ENCODE measurements around the gene CCNB2. TPM values are rescaled to one million over a fixed set of nuclear protein-coding genes. Genes with fewer than 3 reads are reported as not detected.

Gene CCNB2
- total RNA-seq, 2 donors from 2014 or later: 77.5 to 87.2 TPM

DNA sequence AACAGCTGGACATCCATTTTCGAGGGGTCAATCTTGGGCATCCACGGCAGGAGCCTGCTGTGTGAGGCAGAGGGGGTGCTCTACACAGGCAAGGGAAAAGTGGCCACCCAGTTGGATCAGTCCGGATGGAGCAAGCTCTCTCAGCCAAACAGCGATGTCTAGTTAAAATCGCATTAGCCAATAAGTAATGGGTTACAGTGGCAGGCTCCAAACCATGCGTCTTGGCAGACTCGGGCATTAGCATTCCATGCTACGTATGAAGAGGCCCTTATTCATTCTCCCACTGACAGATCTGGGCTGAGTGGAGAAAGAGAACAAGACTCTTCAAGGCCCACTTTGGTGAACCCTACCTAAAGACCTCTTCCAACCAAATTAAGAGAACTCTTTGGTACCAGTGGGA, 49.3 kb downstream of the CCNB2 start:
- no peak overlapping the region for H3K4me3 Mint-ChIP-seq
- no peak for DNase-seq
- peaks cover 57% of the 10 kb centered on the region for H3K36me3 Mint-ChIP-seq (ENCODE audit: low read depth)
- no peak overlapping the region for H3K27ac Mint-ChIP-seq
- Histone ChIP-seq H3K4me1 (ENCODE audit: control insufficient read depth, insufficient read depth, low read length) (peaks cover 3% of the 10 kb centered on the region), H3K9ac (ENCODE audit: extremely low read depth, low read length, poor library complexity, severe bottlenecking) (no peak overlapping the region), H3K27ac (ENCODE audit: low read depth, low read length) (no peak overlapping the region), H3K27me3 (ENCODE audit: control insufficient read depth, insufficient read depth, low read length, poor library complexity, severe bottlenecking) (no peaks in the 10 kb centered on the region), H3K4me3 (ENCODE audit: low read length) (no peak overlapping the region), H3K36me3 (ENCODE audit: control insufficient read depth, insufficient read depth, low read length) (peaks cover 28% of the 10 kb centered on the region), H3K9me3 (ENCODE audit: control insufficient read depth, low read length) (no peaks in the 10 kb centered on the region)
- TF ChIP-seq, protein P1, sequence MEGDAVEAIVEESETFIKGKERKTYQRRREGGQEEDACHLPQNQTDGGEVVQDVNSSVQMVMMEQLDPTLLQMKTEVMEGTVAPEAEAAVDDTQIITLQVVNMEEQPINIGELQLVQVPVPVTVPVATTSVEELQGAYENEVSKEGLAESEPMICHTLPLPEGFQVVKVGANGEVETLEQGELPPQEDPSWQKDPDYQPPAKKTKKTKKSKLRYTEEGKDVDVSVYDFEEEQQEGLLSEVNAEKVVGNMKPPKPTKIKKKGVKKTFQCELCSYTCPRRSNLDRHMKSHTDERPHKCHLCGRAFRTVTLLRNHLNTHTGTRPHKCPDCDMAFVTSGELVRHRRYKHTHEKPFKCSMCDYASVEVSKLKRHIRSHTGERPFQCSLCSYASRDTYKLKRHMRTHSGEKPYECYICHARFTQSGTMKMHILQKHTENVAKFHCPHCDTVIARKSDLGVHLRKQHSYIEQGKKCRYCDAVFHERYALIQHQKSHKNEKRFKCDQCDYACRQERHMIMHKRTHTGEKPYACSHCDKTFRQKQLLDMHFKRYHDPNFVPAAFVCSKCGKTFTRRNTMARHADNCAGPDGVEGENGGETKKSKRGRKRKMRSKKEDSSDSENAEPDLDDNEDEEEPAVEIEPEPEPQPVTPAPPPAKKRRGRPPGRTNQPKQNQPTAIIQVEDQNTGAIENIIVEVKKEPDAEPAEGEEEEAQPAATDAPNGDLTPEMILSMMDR (conservative IDR thresholded peaks at IDR 0.05): no peak
- WGBS, 2 experiments (ENCODE audit: insufficient coverage in 1 of 2, insufficient read length in 1 of 2): 96 to 97% methylated on average over 8 of the region's 8 CpGs
- H3K9me3 Mint-ChIP-seq: no peaks in the 10 kb centered on the region
- H3K27me3 Mint-ChIP-seq (ENCODE audit: insufficient read depth): no peaks in the 10 kb centered on the region
- H3K4me1 Mint-ChIP-seq: peaks cover 9% of the 10 kb centered on the region

DNA sequence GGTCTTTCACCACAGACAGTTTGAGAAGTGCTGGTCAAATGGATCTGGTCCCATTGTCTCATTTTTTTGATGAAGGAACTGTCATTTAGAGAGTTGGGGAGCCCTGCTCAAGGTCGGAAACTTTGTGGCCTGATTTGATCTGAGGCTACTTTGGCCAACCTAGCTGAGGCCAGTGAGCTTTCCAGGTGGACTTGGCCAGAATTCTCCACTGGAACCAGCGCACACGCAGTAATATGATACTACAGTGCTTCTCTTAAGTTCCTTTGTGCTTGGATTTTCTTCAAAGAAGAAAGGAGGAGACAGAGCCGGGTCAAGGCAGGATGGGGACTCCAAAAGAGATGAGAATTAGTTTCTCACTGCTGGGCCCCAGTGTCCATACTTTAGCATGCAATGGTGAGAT, 50.5 kb downstream of the CCNB2 start:
- no peaks in the 10 kb centered on the region for H3K4me1 ChIP-seq (ENCODE audit: control insufficient read depth, insufficient read depth, low read length)
- Mint-ChIP-seq H3K36me3 (ENCODE audit: low read depth) (peaks cover 54% of the 10 kb centered on the region), H3K27ac (no peak overlapping the region), H3K9me3 (no peaks in the 10 kb centered on the region), H3K27me3 (ENCODE audit: insufficient read depth) (no peaks in the 10 kb centered on the region), H3K4me3 (no peak overlapping the region), H3K4me1 (no peaks in the 10 kb centered on the region)
- TF ChIP-seq, protein P1 (conservative IDR thresholded peaks at IDR 0.05): no peak
- no peak overlapping the region for H3K4me3 ChIP-seq (ENCODE audit: low read length)
- H3K9me3 ChIP-seq (ENCODE audit: control insufficient read depth, low read length): no peaks in the 10 kb centered on the region
- no peak overlapping the region for H3K27ac ChIP-seq (ENCODE audit: low read depth, low read length)
- WGBS, 2 experiments (ENCODE audit: insufficient coverage in 1 of 2, insufficient read length in 1 of 2): 91 to 93% methylated on average over 4 of the region's 4 CpGs
- H3K36me3 ChIP-seq (ENCODE audit: control insufficient read depth, insufficient read depth, low read length): peaks cover 28% of the 10 kb centered on the region
- DNase-seq: no peak
- no peaks in the 10 kb centered on the region for H3K27me3 ChIP-seq (ENCODE audit: control insufficient read depth, insufficient read depth, low read length, poor library complexity, severe bottlenecking)
- H3K9ac ChIP-seq (ENCODE audit: extremely low read depth, low read length, poor library complexity, severe bottlenecking): no peak overlapping the region

DNA sequence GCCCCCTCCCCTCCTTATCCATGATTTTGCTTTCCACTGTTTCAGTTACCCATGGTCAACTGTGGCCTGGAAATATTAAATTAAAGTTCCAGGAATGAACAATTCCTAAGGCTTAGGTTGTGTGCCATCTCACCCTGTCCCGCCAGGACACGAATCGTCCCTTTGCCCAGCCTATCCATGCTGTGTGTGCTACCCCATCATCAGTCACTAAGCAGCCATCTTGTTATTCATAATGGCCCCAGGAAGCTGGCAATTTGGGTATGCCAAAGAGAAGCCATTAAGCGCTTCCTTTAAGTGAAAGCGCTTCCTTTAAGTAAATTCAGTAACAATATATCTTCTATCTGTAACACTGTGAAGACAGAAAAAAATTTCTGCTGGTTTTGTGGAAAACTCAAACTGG, 52.5 kb downstream of the CCNB2 start:
- Histone ChIP-seq H3K27me3 (ENCODE audit: control insufficient read depth, insufficient read depth, low read length, poor library complexity, severe bottlenecking) (no peaks in the 10 kb centered on the region), H3K9me3 (ENCODE audit: control insufficient read depth, low read length) (no peaks in the 10 kb centered on the region), H3K4me3 (ENCODE audit: low read length) (no peak overlapping the region), H3K36me3 (ENCODE audit: control insufficient read depth, insufficient read depth, low read length) (peaks cover 31% of the 10 kb centered on the region), H3K27ac (ENCODE audit: low read depth, low read length) (no peak overlapping the region), H3K4me1 (ENCODE audit: control insufficient read depth, insufficient read depth, low read length) (no peaks in the 10 kb centered on the region), H3K9ac (ENCODE audit: extremely low read depth, low read length, poor library complexity, severe bottlenecking) (no peak overlapping the region)
- Mint-ChIP-seq H3K27me3 (ENCODE audit: insufficient read depth) (no peaks in the 10 kb centered on the region), H3K4me3 (no peak overlapping the region), H3K36me3 (ENCODE audit: low read depth) (peaks cover 47% of the 10 kb centered on the region), H3K4me1 (no peaks in the 10 kb centered on the region), H3K9me3 (no peaks in the 10 kb centered on the region), H3K27ac (no peak overlapping the region)
- DNase-seq: no peak
- WGBS, 2 experiments (ENCODE audit: insufficient coverage in 1 of 2, insufficient read length in 1 of 2): 86 to 100% methylated on average over 3 to 5 of the region's 5 CpGs
- TF ChIP-seq, protein P1 (conservative IDR thresholded peaks at IDR 0.05): no peak

All from endodermal cell (in vitro differentiated cells).